Caco-2 (cell line): ENCODE results near the gene ATP6V1C2. TPM values are rescaled to one million over a fixed set of nuclear protein-coding genes. Genes with fewer than 3 reads are reported as not detected.

Experiments
- BruUV-seq: library from RNA; stranded (reverse); fragments of 400-500 nt; replicated peaks from 2 replicates; lab custom pipeline; 2021; lab: Mats Ljungman, UMichigan
- CTCF ChIA-PET: fragments of 300-600 bp; sonication (Branson Sonifier 250); formaldehyde crosslinking; loops from one replicate; lab custom pipeline; 2022; ENCODE audit warnings: antibody characterized with exemption; lab: Charles Lee
- POLR2A ChIA-PET: fragments of 300-600 bp; sonication (Branson Sonifier 250); formaldehyde crosslinking; loops from one replicate; lab custom pipeline; 2022; ENCODE audit warnings: antibody characterized with exemption; lab: Charles Lee
- DNase-seq, 2 experiments: peaks; one replicate each; pipeline versions ENCODE4 v3.0.0 to v3.0.0-alpha.2; 2020 to 2022
- H3K27me3 ChIP-seq: replicated peaks from 2 replicates; pipeline ENCODE4 v1.6.0; 2011; ENCODE audit warnings: low read length; ENCODE audit not compliant: control insufficient read depth, insufficient read depth
- H3K36me3 ChIP-seq: 2 replicates; pipeline ENCODE4 v1.5.1; 2011; ENCODE audit warnings: low read length; ENCODE audit not compliant: control insufficient read depth, insufficient read depth
- H3K4me1 ChIP-seq: fragments of 250-450 bp; sonication (Bioruptor Pico); 2 replicates; pipeline ENCODE4 v1.5.1; 2020; ENCODE audit warnings: mild to moderate bottlenecking
- H3K4me3 ChIP-seq: 2 replicates; pipeline ENCODE4 v1.5.1; 2011; ENCODE audit warnings: low read depth, mild to moderate bottlenecking, control low read depth, low read length
- H3K9me3 ChIP-seq: fragments of 250-450 bp; sonication (Bioruptor Pico); 2 replicates; pipeline ENCODE4 v1.5.1; 2020; ENCODE audit warnings: mild to moderate bottlenecking, moderate library complexity
- H3K27ac Mint-ChIP-seq: one replicate; pipeline ENCODE4 v1.8.0; 2022; ENCODE audit warnings: mixed read lengths; ENCODE audit not compliant: unreplicated experiment
- H3K27me3 Mint-ChIP-seq: one replicate; pipeline ENCODE4 v1.8.0; 2022; ENCODE audit warnings: mixed read lengths; ENCODE audit not compliant: insufficient read depth, unreplicated experiment
- H3K36me3 Mint-ChIP-seq: one replicate; pipeline ENCODE4 v1.8.0; 2022; ENCODE audit warnings: mild to moderate bottlenecking, mixed read lengths; ENCODE audit not compliant: insufficient read depth, unreplicated experiment
- H3K4me1 Mint-ChIP-seq: one replicate; pipeline ENCODE4 v1.8.0; 2022; ENCODE audit warnings: low read depth, mixed read lengths; ENCODE audit not compliant: unreplicated experiment
- H3K4me3 Mint-ChIP-seq: one replicate; pipeline ENCODE4 v1.8.0; 2022; ENCODE audit warnings: mild to moderate bottlenecking, moderate library complexity, mixed read lengths; ENCODE audit not compliant: unreplicated experiment
- H3K9me3 Mint-ChIP-seq: one replicate; pipeline ENCODE4 v1.8.0; 2022; ENCODE audit warnings: mixed read lengths; ENCODE audit not compliant: unreplicated experiment
- CTCF ChIP-seq, 2 experiments: fragments of 200-600 bp in 1 of 2; IDR thresholded peaks; 1 replicate in 1 of 2; 2 replicates in 1 of 2; pipeline versions ENCODE4 v1.5.1 to v1.8.0; 2011 to 2022; ENCODE audit warnings: antibody characterized with exemption in 1 of 2, control low read depth in 1 of 2, inconsistent platforms in 1 of 2, low read depth in 1 of 2, low read length in 1 of 2, mild to moderate bottlenecking in 1 of 2, moderate library complexity in 1 of 2; ENCODE audit not compliant: insufficient read depth in 1 of 2, severe bottlenecking in 1 of 2, unreplicated experiment in 1 of 2
- intact Hi-C: fragments of 100-400 bp; cut with micrococcal nuclease; formaldehyde crosslinking; loops from one replicate; pipeline ENCODE4 v1.10.0; 2022; ENCODE audit not compliant: unreplicated experiment
- total RNA-seq: library from RNA; stranded (reverse); gene quantifications from 2 replicates; pipeline ENCODE4 v1.2.3, GENCODE V29; 2022

ATP6V1C2 gene
- total RNA-seq, 1 experiment from 2014 or later = 4.2 TPM

- H3K27me3 Mint-ChIP-seq = no peaks in the 10 kb centered on the region
- H3K9me3 ChIP-seq = no peaks in the 10 kb centered on the region
- H3K27ac Mint-ChIP-seq = peak overlapping the region; percentile 14
- H3K4me3 Mint-ChIP-seq = no peak overlapping the region
- intact Hi-C loops = no loop called here
- DNase-seq = no peak
- no peak overlapping the region for H3K4me3 ChIP-seq
- H3K27me3 ChIP-seq = no peaks in the 10 kb centered on the region
- peaks cover 15% of the 10 kb centered on the region for H3K4me1 Mint-ChIP-seq
- no peaks in the 10 kb centered on the region for H3K36me3 Mint-ChIP-seq
- ChIA-PET POLR2A (no interaction called here), CTCF (no interaction called here)
- no peaks in the 10 kb centered on the region for H3K9me3 Mint-ChIP-seq
- no peak for TF ChIP-seq CTCF (IDR thresholded peaks at IDR 0.05; ENCODE audit: insufficient read depth in 1 of 2, low read depth in 1 of 2, low read length in 1 of 2, severe bottlenecking in 1 of 2, unreplicated experiment in 1 of 2)
- no TSS peak for BruUV-seq
- H3K4me1 ChIP-seq = peaks cover 47% of the 10 kb centered on the region
- no peaks in the 10 kb centered on the region for H3K36me3 ChIP-seq
Observed at GRCh38 chr2:10762651-10763460, 41.4 kb downstream of the ATP6V1C2 start.

GRCh38 chr2:10763461-10763800, 42.0 kb downstream of the ATP6V1C2 start:
- no peak for DNase-seq
- TF ChIP-seq CTCF (IDR thresholded peaks at IDR 0.05; ENCODE audit: insufficient read depth in 1 of 2, low read depth in 1 of 2, low read length in 1 of 2, severe bottlenecking in 1 of 2, unreplicated experiment in 1 of 2) = no peak
- H3K36me3 ChIP-seq = no peaks in the 10 kb centered on the region
- Mint-ChIP-seq H3K4me3 (no peak overlapping the region), H3K4me1 (peaks cover 15% of the 10 kb centered on the region), H3K36me3 (no peaks in the 10 kb centered on the region), H3K27me3 (no peaks in the 10 kb centered on the region), H3K9me3 (no peaks in the 10 kb centered on the region), H3K27ac (peak overlapping the region; percentile 14)
- intact Hi-C loops = no loop called here
- no peaks in the 10 kb centered on the region for H3K9me3 ChIP-seq
- ChIA-PET POLR2A (no interaction called here), CTCF (no interaction called here)
- BruUV-seq = no TSS peak
- H3K27me3 ChIP-seq = no peaks in the 10 kb centered on the region
- peaks cover 43% of the 10 kb centered on the region for H3K4me1 ChIP-seq
- no peak overlapping the region for H3K4me3 ChIP-seq

- BruUV-seq = no TSS peak
- H3K27ac Mint-ChIP-seq = no peak overlapping the region
- peaks cover 15% of the 10 kb centered on the region for H3K4me1 Mint-ChIP-seq
- no peak overlapping the region for H3K4me3 Mint-ChIP-seq
- H3K9me3 ChIP-seq = no peaks in the 10 kb centered on the region
- no peak for TF ChIP-seq CTCF (IDR thresholded peaks at IDR 0.05; ENCODE audit: insufficient read depth in 1 of 2, low read depth in 1 of 2, low read length in 1 of 2, severe bottlenecking in 1 of 2, unreplicated experiment in 1 of 2)
- peaks cover 35% of the 10 kb centered on the region for H3K4me1 ChIP-seq
- ChIA-PET POLR2A (no interaction called here), CTCF (no interaction called here)
- no peaks in the 10 kb centered on the region for H3K27me3 Mint-ChIP-seq
- no peaks in the 10 kb centered on the region for H3K9me3 Mint-ChIP-seq
- intact Hi-C loops = no loop called here
- H3K27me3 ChIP-seq = no peaks in the 10 kb centered on the region
- DNase-seq = no peak
- no peaks in the 10 kb centered on the region for H3K36me3 ChIP-seq
- H3K4me3 ChIP-seq = no peak overlapping the region
- H3K36me3 Mint-ChIP-seq = no peaks in the 10 kb centered on the region
Observed at GRCh38 chr2:10764096-10764785, 42.8 kb downstream of the ATP6V1C2 start.
